ENCODE data around the gene PLSCR3. TPM values are rescaled to one million over a fixed set of nuclear protein-coding genes. Genes with fewer than 3 reads are reported as not detected.
"Not testable (repeated sequence)": the region's sequence is repeated elsewhere in the genome, so short reads cannot be mapped to it uniquely, and the experiment has no call there.

PLSCR3 gene
- total RNA-seq, 1 donor from 2014 or later, result 9.4 TPM

- DNase-seq, result peak; percentile 67
These were observed 14.0 kb downstream of the PLSCR3 start for GRCh38 chr17:7380321-7380720.

- DNase-seq, result no peak
These were observed 15.2 kb downstream of the PLSCR3 start for GRCh38 chr17:7379134-7379533.

GRCh38 chr17:7374353-7374752 lies 20.0 kb downstream of the PLSCR3 start:
- DNase-seq, result no peak

GRCh38 chr17:7370853-7371252 lies 23.5 kb downstream of the PLSCR3 start:
- no peak for DNase-seq

GRCh38 chr17:7369825-7370224 lies 24.5 kb downstream of the PLSCR3 start:
- no peak for DNase-seq

- DNase-seq, result not testable (repeated sequence)
These were observed 25.7 kb downstream of the PLSCR3 start for GRCh38 chr17:7368599-7368994.

GRCh38 chr17:7367918-7368598 lies 26.3 kb downstream of the PLSCR3 start:
- no peak for DNase-seq

- DNase-seq, result no peak
These were observed 27.2 kb downstream of the PLSCR3 start for GRCh38 chr17:7367083-7367482.

GRCh38 chr17:7365963-7366362 lies 28.4 kb downstream of the PLSCR3 start:
- DNase-seq, result not testable (repeated sequence)

- DNase-seq, result no peak
These were observed 31.0 kb downstream of the PLSCR3 start for GRCh38 chr17:7363311-7363710.

GRCh38 chr17:7361906-7362305 lies 32.4 kb downstream of the PLSCR3 start:
- no peak for DNase-seq

- no peak for DNase-seq
These were observed 36.9 kb downstream of the PLSCR3 start for GRCh38 chr17:7357381-7357780.

GRCh38 chr17:7356756-7357155 lies 37.6 kb downstream of the PLSCR3 start:
- DNase-seq, result no peak

GRCh38 chr17:7356072-7356549 lies 38.2 kb downstream of the PLSCR3 start:
- DNase-seq, result peak; percentile 79

GRCh38 chr17:7355573-7355972 lies 38.8 kb downstream of the PLSCR3 start:
- DNase-seq, result no peak

- peak; percentile 86 for DNase-seq
These were observed 39.3 kb downstream of the PLSCR3 start, which contains the start of gene TMEM95 for GRCh38 chr17:7355053-7355452. TSS of gene TMEM95 (plus strand) at chr17:7355156. CDS start at chr17:7355205, 49 bp downstream.

- peak; percentile 50 for DNase-seq
These were observed 40.0 kb downstream of the PLSCR3 start for GRCh38 chr17:7354262-7354843.

GRCh38 chr17:7352910-7353635 lies 41.3 kb downstream of the PLSCR3 start:
- no peak for DNase-seq

GRCh38 chr17:7352503-7352889 lies 41.8 kb downstream of the PLSCR3 start:
- DNase-seq, result no peak

GRCh38 chr17:7351665-7352502 lies 42.4 kb downstream of the PLSCR3 start, which contains the start of gene KCTD11:
TSS of gene KCTD11 (plus strand) at chr17:7352162.
- DNase-seq, result peak; percentile 90

- no peak for DNase-seq
These were observed 45.7 kb downstream of the PLSCR3 start for GRCh38 chr17:7348478-7349242.
